H9 (cell line): ENCODE results near the gene ANO3. TPM values are rescaled to one million over a fixed set of nuclear protein-coding genes. Genes with fewer than 3 reads are reported as not detected.

Experiments
- DNase-seq: peaks from one replicate; pipeline ENCODE4 v3.0.0-alpha.2; 2017
- H2AFZ ChIP-seq: one replicate; pipeline ENCODE4 v1.6.1; 2013; ENCODE audit warnings: mild to moderate bottlenecking, low read length, control low read depth, moderate library complexity
- H2AK5ac ChIP-seq: 2 replicates; pipeline ENCODE4 v1.6.1; 2013; ENCODE audit warnings: low read length, control low read depth, mixed read lengths; ENCODE audit not compliant: insufficient read length
- H2BK120ac ChIP-seq: one replicate; pipeline ENCODE4 v1.6.1; 2013; ENCODE audit warnings: low read depth, mild to moderate bottlenecking, low read length, control low read depth, inconsistent platforms; ENCODE audit not compliant: poor library complexity, severe bottlenecking
- H2BK12ac ChIP-seq: 2 replicates; pipeline ENCODE4 v1.6.1; 2013; ENCODE audit warnings: low read length, control low read depth, mixed read lengths, low read depth; ENCODE audit not compliant: insufficient read length
- H2BK15ac ChIP-seq: 2 replicates; pipeline ENCODE4 v1.6.1; 2013; ENCODE audit warnings: low read depth, low read length, control low read depth
- H2BK20ac ChIP-seq: one replicate; pipeline ENCODE4 v1.6.1; 2013; ENCODE audit warnings: low read depth, mild to moderate bottlenecking, low read length, control low read depth, inconsistent platforms; ENCODE audit not compliant: poor library complexity, severe bottlenecking
- H2BK5ac ChIP-seq: 2 replicates; pipeline ENCODE4 v1.6.1; 2013; ENCODE audit warnings: low read length, control low read depth, mixed read lengths; ENCODE audit not compliant: insufficient read length
- H3K14ac ChIP-seq: 2 replicates; pipeline ENCODE4 v1.6.1; 2013; ENCODE audit warnings: low read length, control low read depth; ENCODE audit not compliant: insufficient read depth
- H3K18ac ChIP-seq: 2 replicates; pipeline ENCODE4 v1.6.1; 2013; ENCODE audit warnings: low read depth, mild to moderate bottlenecking, mixed read lengths, low read length, control low read depth; ENCODE audit not compliant: insufficient read length
- H3K23ac ChIP-seq: 2 replicates; pipeline ENCODE4 v1.6.1; 2013; ENCODE audit warnings: low read length, control low read depth, mixed read lengths, low read depth; ENCODE audit not compliant: insufficient read length
- H3K23me2 ChIP-seq: 2 replicates; pipeline ENCODE4 v1.6.1; 2013; ENCODE audit warnings: low read depth, mild to moderate bottlenecking, mixed read lengths, low read length, control low read depth; ENCODE audit not compliant: insufficient read length, poor library complexity, severe bottlenecking
- H3K27ac ChIP-seq: 2 replicates; pipeline ENCODE4 v1.5.1; 2013; ENCODE audit warnings: low read length, control low read depth, mixed read lengths, low read depth; ENCODE audit not compliant: insufficient read length
- H3K27me3 ChIP-seq: 2 replicates; pipeline ENCODE4 v1.6.1; 2013; ENCODE audit warnings: low read length, control low read depth, inconsistent platforms; ENCODE audit not compliant: insufficient read depth
- H3K4ac ChIP-seq: 2 replicates; pipeline ENCODE4 v1.6.1; 2013; ENCODE audit warnings: low read depth, mild to moderate bottlenecking, control low read depth, inconsistent platforms, low read length, moderate library complexity
- H3K4me1 ChIP-seq: 2 replicates; pipeline ENCODE4 v1.6.1; 2013; ENCODE audit warnings: low read length, control low read depth, inconsistent platforms; ENCODE audit not compliant: insufficient read depth
- H3K4me2 ChIP-seq: 2 replicates; pipeline ENCODE4 v1.6.1; 2013; ENCODE audit warnings: low read length, control low read depth, mixed read lengths; ENCODE audit not compliant: insufficient read length, insufficient read depth
- H3K56ac ChIP-seq: 2 replicates; pipeline ENCODE4 v1.6.1; 2013; ENCODE audit warnings: low read depth, mild to moderate bottlenecking, mixed read lengths, low read length, control low read depth; ENCODE audit not compliant: insufficient read length
- H3K79me1 ChIP-seq: 2 replicates; pipeline ENCODE4 v1.6.1; 2013; ENCODE audit warnings: low read depth, mild to moderate bottlenecking, moderate library complexity, low read length, control low read depth, inconsistent platforms; ENCODE audit not compliant: insufficient read depth, poor library complexity, severe bottlenecking
- H3K79me2 ChIP-seq: 2 replicates; pipeline ENCODE4 v1.6.1; 2013; ENCODE audit warnings: low read length, control low read depth, inconsistent platforms; ENCODE audit not compliant: insufficient read depth
- H3K9ac ChIP-seq: 2 replicates; pipeline ENCODE4 v1.6.1; 2013; ENCODE audit warnings: low read length, control low read depth, mixed read lengths; ENCODE audit not compliant: insufficient read length; ENCODE audit errors: extremely low read depth
- H3K9me3 ChIP-seq: one replicate; pipeline ENCODE4 v1.6.1; 2013; ENCODE audit warnings: low read depth, low read length, inconsistent platforms; ENCODE audit not compliant: control insufficient read depth
- H3T11ph ChIP-seq: one replicate; pipeline ENCODE4 v1.6.1; 2013; ENCODE audit warnings: mild to moderate bottlenecking, low read length, control low read depth, inconsistent platforms
- H4K20me1 ChIP-seq: one replicate; pipeline ENCODE4 v1.6.1; 2013; ENCODE audit not compliant: control insufficient read depth, insufficient read length, insufficient read depth
- H4K5ac ChIP-seq: 2 replicates; pipeline ENCODE4 v1.6.1; 2013; ENCODE audit warnings: low read depth, mild to moderate bottlenecking, mixed read lengths, low read length, control low read depth; ENCODE audit not compliant: insufficient read length
- H4K8ac ChIP-seq: replicated peaks from 2 replicates; pipeline ENCODE4 v1.6.1; 2013; ENCODE audit warnings: low read length, control low read depth, mixed read lengths, low read depth; ENCODE audit not compliant: insufficient read length
- H4K91ac ChIP-seq: 2 replicates; pipeline ENCODE4 v1.6.1; 2013; ENCODE audit warnings: low read depth, mild to moderate bottlenecking, moderate library complexity, mixed read lengths, low read length, control low read depth; ENCODE audit not compliant: insufficient read length
- H3K27ac Mint-ChIP-seq, 3 experiments: 2 replicates in 2 of 3; 3 replicates in 1 of 3; pipeline ENCODE4 v1.8.0; 2020 to 2021; ENCODE audit warnings: mixed read lengths in 3 of 3, mild to moderate bottlenecking in 1 of 3, moderate library complexity in 1 of 3
- H3K27me3 Mint-ChIP-seq: 2 replicates; pipeline ENCODE4 v1.8.0; 2021; ENCODE audit warnings: low read depth, mild to moderate bottlenecking, moderate library complexity, mixed read lengths
- H3K36me3 Mint-ChIP-seq, 3 experiments: 2 replicates in 2 of 3; 3 replicates in 1 of 3; pipeline ENCODE4 v1.8.0; 2020 to 2021; ENCODE audit warnings: low read depth in 3 of 3, mixed read lengths in 3 of 3; ENCODE audit not compliant: insufficient read depth in 1 of 3
- H3K4me1 Mint-ChIP-seq, 2 experiments: 2 replicates each; pipeline ENCODE4 v1.8.0; 2020; ENCODE audit warnings: mixed read lengths in 2 of 2
- H3K4me3 Mint-ChIP-seq, 2 experiments: 2 replicates in 1 of 2; 3 replicates in 1 of 2; pipeline ENCODE4 v1.8.0; 2020 to 2021; ENCODE audit warnings: mild to moderate bottlenecking in 2 of 2, mixed read lengths in 2 of 2, moderate library complexity in 1 of 2
- H3K9me3 Mint-ChIP-seq, 2 experiments: 2 replicates in 1 of 2; 3 replicates in 1 of 2; pipeline ENCODE4 v1.8.0; 2020; ENCODE audit warnings: mild to moderate bottlenecking in 2 of 2, mixed read lengths in 2 of 2, moderate library complexity in 1 of 2
- WGBS: extraction: QIAGEN DNeasy Blood & Tissue Kit; methylation state at CpG from one replicate; pipeline ENCODE4 v1.1.7; 2013; ENCODE audit warnings: missing lambda C conversion rate, low lambda C conversion rate, mixed read lengths; ENCODE audit not compliant: insufficient read length; ENCODE audit errors: extremely low coverage; 5-methylcytosine and 5-hydroxymethylcytosine counted together
- total RNA-seq: library from RNA; stranded (reverse); gene quantifications from 2 replicates; pipeline ENCODE4 v1.2.1, GENCODE V29; 2021
- TF ChIP-seq, protein P1 (sequence below): fragments of 200-600 bp; sonication (generic); conservative IDR thresholded peaks from 3 replicates; pipeline ENCODE4 v1.8.0; 2021; ENCODE audit warnings: antibody characterized with exemption, mild to moderate bottlenecking

The ANO3 gene
- total RNA-seq, 1 experiment from 2014 or later, result not detected

DNA sequence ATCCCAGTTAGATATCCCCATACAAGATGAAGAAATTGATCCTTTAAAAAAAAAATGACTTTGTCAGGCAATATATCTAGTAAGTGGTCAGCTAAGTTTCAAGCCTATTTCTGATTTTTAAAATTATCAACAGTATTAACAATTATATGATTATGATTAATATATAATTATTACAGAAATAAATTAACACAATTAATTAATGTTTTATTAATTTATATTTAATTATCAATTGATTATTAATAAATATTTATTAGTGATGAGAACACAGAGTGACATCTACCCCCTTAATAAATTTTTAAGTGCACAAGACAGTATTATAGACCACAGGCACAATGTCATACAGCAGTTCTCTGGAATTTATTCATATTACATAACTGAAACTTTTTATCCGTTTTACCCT lies 218.1 kb downstream of the ANO3 start:
- Histone ChIP-seq H3K9me3 (no peaks in the 10 kb centered on the region), H3K14ac (no peak overlapping the region), H2BK15ac (no peak overlapping the region), H4K8ac (no peak overlapping the region), H2AK5ac (no peak overlapping the region), H2BK5ac (no peak overlapping the region), H4K20me1 (no peaks in the 10 kb centered on the region), H3K4ac (no peak overlapping the region), H4K91ac (no peak overlapping the region), H3K4me1 (no peaks in the 10 kb centered on the region), H2BK20ac (no peak overlapping the region), H3K27ac (no peak overlapping the region), H3K4me2 (no peak overlapping the region), H3K79me2 (no peaks in the 10 kb centered on the region), H3K27me3 (no peaks in the 10 kb centered on the region), H3K18ac (no peak overlapping the region), H3K23ac (no peak overlapping the region), H3K23me2 (no peaks in the 10 kb centered on the region), H4K5ac (no peak overlapping the region), H3K79me1 (no peaks in the 10 kb centered on the region), H2AFZ (no peak overlapping the region), H3T11ph (no peak overlapping the region), H2BK12ac (no peak overlapping the region), H2BK120ac (no peak overlapping the region), H3K9ac (no peak overlapping the region), H3K56ac (no peak overlapping the region)
- H3K9me3 Mint-ChIP-seq, result no peaks in the 10 kb centered on the region
- TF ChIP-seq, protein P1, sequence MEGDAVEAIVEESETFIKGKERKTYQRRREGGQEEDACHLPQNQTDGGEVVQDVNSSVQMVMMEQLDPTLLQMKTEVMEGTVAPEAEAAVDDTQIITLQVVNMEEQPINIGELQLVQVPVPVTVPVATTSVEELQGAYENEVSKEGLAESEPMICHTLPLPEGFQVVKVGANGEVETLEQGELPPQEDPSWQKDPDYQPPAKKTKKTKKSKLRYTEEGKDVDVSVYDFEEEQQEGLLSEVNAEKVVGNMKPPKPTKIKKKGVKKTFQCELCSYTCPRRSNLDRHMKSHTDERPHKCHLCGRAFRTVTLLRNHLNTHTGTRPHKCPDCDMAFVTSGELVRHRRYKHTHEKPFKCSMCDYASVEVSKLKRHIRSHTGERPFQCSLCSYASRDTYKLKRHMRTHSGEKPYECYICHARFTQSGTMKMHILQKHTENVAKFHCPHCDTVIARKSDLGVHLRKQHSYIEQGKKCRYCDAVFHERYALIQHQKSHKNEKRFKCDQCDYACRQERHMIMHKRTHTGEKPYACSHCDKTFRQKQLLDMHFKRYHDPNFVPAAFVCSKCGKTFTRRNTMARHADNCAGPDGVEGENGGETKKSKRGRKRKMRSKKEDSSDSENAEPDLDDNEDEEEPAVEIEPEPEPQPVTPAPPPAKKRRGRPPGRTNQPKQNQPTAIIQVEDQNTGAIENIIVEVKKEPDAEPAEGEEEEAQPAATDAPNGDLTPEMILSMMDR, result no peak
- peaks cover 4% of the 10 kb centered on the region in 2 experiments for H3K4me1 Mint-ChIP-seq
- H3K27ac Mint-ChIP-seq, result no peak overlapping the region
- H3K27me3 Mint-ChIP-seq, result peaks cover 2% of the 10 kb centered on the region; the same call in 1 of the 2 replicates
- H3K4me3 Mint-ChIP-seq, result no peak overlapping the region
- no peak for DNase-seq
- no peaks in the 10 kb centered on the region; a peak in 1 of 7 replicates for H3K36me3 Mint-ChIP-seq
- WGBS, result no CpG with 5 or more reads among the region's 1 CpG
